PC-3 (cell line): Measurements from ENCODE around the gene TARBP1.

Experiments used
- CTCF ChIP-seq: fragments of 300-600 bp; sonication (generic); conservative IDR thresholded peaks from 2 replicates; pipeline ENCODE4 v1.5.1; 2017; ENCODE audit warnings: antibody characterized with exemption, low read depth, mild to moderate bottlenecking, low read length
- EZH2 ChIP-seq: fragments of 300-600 bp; sonication (generic); IDR thresholded peaks from one replicate; pipeline ENCODE4 v1.6.1; 2017; ENCODE audit warnings: antibody characterized with exemption, mild to moderate bottlenecking, low read length; ENCODE audit not compliant: unreplicated experiment

GRCh38 chr1:234489007-234489697 is 10.2 kb upstream of the TARBP1 start:
- TF ChIP-seq CTCF (no peak), EZH2 (no peak)
